AG08395 (cell line): ENCODE measurements around the gene RGS7BP.
A peak's percentile ranks its signal among the peaks of the same experiment; 100 is the strongest.

Experiments used
- DNase-seq: peaks from one replicate; pipeline ENCODE4 v3.0.0; 2012; ENCODE audit warnings: mixed read lengths, low spot score

Gene RGS7BP

DNA sequence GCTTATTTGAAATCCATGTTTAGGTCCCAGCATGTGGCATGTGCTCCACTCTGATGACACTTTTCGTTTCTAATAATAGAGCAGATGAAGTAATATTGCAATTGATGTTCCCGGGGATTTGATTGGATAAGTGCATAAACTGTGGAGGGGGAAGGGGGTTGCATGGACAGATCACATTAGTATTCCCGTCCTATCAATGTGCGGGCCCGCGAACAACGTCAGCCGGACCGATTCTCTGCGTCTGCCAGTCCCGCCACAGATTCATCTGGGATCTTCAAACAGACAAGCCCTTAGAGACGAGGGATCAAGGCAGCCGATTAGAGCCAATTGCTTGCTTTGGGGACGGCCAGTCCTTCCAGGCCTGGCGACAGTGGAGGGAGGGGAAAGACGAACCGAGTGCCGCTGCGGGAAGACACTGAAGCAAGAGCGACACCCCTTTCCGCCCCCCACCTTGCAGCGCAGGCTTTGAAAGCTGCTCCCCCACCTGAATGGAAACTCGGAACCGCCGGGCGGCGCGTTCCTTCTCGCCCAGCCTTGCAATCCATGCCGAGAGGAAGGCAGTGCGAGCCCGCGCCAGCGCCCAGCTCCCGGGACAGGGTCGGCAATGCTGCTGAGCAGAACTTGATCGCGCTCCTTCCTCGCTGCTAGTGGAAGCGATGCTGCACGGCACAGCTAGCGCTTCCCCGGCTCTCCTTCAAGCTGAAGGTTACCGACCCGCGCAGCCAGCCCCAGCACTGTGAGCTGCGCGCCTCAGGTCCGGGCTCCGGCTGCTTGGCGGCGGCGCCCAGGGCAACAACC is at the start of gene RGS7BP:
Gene RGS7BP (plus strand): TSS at position 247 of the 798 bp plus-strand sequence. CDS start 610 bp downstream, outside the sequence.
- DNase-seq: peak; percentile 4

DNA sequence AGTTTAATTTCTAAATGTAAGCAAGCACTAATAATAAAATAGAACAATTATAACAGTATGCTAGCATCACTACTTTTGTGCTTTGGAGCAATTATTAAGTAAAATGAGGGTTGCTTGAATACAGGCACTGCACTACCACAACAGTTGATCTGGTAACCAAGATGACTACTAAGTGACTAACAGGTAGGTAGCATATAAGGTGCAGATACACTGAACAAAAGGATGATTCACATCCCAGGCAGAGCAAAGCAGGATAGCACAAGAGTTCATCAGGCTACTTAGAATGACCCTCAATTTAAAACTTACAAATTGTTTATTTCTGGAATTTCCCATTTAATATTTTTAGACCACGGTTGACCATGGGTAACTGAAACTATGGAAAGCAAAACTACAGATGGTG is 48.0 kb upstream of the RGS7BP start:
- no peak for DNase-seq

DNA sequence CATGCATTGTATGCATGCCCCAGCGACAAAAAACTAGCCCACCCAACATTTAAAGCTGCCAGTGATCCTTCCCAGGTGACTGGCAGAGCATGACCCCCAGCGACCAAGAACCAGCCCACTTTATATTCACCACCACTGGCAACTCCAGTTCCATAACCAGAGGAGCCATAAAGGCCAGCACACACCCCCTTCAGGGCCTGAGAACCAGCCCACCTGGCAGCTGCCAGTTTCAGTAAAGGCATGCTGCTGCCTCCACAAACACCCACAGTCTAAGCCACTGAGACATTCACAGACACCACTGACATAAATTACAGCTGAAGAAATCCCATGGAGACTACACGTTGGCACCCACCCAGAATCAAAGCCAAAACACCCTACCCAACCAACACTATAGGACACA is 46.9 kb upstream of the RGS7BP start:
- DNase-seq: no peak

DNA sequence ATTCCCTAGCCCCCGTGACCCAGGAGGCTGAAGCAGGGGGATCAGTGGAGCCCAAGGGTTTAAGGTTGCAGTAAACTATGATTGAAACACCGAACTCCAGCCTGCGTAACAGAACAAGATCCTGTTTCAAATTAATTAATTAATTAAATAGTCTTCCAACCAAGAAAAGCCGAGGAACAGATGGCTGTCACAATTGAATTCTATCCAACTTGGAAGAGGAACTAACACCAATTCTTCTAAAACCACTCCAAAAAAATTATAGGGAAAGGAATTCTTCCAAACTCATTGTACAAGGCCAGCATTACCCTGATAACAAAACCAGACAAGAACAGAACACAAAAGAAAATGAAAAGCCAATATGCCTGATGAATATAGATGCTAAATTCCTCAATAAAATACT is 43.4 kb upstream of the RGS7BP start:
- no peak for DNase-seq

DNA sequence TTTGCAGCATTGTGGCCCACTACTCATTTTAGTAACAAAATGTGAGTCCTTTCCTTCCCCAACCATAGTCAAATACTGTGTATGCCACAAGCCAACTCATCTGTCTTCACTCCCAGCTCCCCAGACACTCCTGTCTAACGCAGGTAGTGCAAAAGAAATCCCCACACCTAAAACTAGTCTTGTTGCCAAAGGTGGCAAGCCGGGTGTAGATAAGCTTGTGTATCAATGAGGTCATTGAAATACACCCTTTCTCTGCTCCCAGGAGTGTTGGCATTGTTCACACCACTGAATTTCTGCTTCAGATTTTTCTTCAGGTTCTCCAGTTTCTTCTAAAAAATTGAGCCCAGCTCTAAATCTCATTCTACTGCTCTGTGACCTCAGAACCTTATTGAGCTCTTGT is 19.7 kb upstream of the RGS7BP start:
- DNase-seq: no peak

DNA sequence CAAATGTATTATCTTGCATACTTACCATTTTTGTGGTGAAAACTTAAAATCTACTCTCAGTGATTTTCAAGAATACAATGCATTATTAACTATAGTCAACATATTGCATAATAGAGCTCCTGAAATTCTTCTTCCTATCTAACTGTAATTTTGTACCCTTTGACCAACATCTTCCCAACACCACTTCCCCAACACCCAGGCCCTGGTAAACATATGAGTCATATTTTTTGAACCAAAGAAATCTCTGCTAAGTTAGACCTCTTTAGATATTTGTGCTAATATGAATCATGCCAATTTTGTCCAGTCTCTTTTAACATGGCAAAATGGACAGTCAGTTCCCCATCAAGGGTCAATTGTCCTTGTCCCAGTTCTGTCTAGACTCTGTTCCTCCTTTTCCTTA is 18.5 kb upstream of the RGS7BP start:
- no peak for DNase-seq

DNA sequence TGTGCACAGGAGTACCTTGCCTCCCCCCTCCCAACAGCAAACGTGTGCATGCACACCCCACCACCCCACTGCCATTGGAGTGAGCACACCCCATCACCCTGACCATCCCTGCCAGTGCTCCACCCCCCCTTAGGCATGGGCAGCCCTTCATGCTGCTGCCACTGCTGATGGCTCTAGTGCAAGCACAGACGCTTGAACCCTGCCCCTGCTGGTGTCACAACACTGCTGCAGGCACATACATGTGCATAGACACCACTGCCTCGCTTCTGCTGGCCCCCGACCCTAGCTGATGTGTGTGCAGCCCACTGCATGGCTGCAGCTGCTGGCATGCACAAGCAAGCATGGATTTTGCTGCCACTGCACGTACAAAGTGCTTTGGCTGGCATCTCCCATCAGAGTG is 16.0 kb upstream of the RGS7BP start:
- no peak for DNase-seq

DNA sequence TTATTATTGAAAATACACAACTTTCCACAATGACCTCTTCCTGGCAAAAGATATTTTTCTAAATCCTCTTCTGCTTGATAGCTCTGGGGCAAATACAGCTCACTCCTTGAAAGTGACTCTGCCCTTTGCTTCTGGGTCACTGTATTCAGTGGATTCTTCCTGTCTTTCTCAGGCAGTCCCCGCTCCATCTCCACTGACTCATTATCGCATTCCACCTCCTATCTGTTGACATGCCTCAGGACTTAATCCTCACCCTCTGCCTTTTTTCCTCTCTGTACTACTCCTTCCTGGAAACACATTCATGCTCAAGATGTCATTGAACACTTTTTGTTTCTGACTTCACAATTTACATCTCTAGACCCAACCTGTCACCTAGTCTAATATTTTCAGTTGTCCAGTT is 8.4 kb upstream of the RGS7BP start:
- peak; percentile 5 for DNase-seq

DNA sequence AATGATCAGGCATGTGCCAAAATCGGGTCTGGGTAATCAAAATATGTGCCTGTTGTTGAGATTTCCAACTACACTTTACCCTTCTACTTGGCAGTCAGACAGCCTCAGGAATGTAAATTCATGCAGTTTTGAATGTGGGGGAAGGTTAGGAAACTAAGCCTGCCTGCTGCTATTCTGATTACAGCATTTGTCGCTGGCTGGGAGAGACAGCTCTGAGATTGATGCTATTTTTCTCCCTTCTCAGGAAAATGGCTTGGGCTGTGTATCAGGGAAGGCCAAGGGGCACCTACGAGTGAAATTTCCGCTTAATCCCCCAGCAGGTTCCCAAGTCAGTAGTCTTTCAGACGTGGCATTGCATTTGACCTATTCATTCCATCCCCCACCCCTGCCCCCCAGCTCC is 3.6 kb upstream of the RGS7BP start:
- DNase-seq: no peak

DNA sequence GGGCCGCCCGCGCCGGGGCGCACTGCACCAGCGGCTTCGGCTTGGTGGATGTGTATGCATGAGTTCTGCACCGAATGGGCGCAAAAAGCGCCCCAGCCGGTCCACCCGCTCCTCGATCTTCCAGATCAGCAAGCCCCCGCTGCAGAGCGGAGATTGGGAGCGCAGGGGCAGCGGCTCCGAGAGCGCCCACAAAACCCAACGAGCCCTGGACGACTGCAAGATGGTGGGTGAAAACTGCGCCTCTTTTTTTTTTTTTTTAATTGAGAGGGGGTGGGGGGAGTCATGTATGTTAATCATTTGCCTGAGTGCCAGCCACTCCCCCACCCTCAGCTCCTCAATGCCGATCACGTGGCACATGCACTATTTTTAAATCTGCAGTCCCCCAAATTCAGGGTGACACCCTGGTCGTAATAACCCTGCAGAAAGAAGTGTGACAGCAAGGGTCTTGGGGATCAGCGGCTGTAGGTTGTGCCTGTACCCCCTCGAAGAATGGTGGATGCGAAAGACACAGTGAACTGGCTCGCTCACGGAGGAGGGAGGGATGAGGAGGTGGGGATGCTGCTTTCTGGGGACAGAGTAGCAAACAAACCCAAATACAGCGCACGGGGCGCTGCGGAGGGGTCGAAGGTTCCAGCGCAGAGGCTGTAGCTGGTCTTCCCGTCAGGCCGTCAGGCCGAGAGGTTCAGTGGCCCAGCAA is 900 bp downstream of the RGS7BP start:
- no peak for DNase-seq

DNA sequence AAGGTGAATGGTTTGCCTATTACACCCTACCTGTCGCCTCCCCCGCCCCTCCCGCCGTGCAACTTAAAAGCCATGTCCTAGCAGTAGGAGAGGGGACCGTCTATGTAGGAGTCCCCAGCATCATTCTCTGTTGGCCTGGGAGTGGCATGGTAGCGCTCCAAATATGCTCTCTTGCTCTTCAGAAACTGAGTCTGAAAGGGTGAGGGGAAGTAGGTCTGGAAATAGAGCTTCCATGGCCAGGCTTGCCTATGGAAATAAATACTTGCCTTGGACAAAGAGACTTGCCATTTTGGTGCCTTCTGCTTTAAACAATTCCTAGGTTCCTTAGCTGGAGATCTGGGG is 1.4 kb downstream of the RGS7BP start:
- no peak for DNase-seq

DNA sequence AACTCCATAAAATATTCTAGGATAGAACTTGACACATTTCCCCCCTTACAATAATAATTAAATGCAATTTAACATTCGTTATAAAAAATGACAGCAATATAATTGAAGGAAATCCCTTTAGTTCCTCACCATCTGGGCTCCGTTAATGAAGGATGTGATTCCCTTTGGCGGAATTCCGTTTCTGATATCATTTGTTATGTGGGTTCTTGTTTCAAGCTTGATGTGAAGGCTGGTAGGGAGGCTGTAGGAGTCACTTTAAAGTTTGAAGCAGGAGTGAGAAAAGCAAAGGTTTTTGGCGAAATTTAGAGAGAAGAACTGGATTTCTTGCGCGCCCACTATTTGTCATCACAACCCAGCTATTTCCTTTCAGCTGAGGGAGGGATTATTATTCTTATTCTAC is 4.0 kb downstream of the RGS7BP start:
- no peak for DNase-seq

DNA sequence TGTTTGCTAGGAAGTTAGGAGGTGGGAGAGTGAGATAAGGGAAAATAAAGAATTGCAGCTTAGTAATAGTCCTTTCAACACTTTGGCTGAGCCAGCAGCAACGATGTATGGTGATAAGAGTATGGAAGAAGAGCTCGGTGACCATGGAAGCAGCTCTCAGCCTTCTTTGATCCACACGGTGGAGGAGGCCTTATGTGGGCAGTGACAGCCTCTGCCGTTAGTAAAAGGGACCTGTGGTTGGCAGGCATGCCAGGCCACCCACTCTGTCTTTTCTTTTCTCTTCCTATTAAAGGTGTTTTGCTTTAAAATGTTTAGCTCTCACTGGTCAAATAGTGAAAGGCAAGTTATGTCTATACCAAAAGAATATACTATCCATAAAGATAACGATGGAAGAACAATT is 7.7 kb downstream of the RGS7BP start:
- no peak for DNase-seq

DNA sequence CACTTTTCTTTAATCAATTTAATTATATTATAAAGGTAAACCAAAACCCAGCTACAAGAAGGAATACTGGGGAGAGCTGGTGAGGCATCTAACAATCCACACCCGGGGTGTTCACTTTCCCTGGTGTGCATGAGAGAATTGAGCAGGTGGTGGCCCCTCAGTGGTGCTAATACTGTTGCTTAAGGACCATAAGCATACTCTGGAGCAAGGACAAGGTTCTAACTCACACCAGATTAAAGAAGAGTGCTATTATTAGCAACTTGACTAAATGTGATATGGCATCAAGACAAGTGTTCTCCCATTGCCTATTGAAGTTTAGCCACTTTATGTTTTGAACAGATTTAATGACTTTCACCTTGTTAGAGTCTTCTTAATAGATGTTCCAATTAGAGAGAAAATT is 8.8 kb downstream of the RGS7BP start:
- DNase-seq: no peak

DNA sequence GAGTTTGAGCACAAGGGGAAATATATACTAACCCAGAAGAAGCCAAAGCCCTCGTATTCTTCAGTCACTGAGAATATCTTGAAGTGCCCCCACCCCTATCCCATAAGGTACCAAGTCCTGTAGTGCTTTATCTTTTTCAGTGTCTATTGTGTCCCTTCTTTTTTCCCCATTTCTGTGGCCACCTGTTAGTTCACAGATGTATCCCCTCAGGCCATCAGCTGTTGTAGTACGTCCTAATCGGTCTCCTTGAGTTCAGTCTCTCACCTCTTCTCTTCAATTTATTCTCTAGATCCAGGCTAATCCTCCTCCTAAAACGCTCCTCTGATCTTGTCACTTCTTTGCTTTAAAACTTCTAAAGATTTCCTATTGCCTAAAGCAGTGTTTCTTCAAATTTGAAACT is 10.4 kb downstream of the RGS7BP start:
- no peak for DNase-seq

DNA sequence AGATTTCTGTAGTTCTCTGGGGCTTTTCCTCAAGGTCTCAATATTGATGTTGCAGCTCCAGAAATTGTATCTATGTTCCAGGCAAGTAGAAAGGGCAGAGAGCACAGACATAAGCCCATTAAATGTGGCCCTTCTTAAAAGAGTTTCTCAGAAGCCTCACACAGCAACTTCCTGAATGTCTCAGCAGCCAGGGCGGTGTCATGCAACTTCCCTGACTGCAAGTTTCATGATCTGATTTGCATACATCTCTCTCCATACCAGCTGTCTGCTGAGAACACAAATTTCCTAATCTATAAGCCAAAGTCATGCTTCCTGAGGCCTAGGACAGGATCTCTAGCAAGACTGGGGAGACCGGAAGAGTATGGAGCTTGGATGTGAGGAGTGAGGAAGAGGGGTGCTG is 13.0 kb downstream of the RGS7BP start:
- DNase-seq: no peak

DNA sequence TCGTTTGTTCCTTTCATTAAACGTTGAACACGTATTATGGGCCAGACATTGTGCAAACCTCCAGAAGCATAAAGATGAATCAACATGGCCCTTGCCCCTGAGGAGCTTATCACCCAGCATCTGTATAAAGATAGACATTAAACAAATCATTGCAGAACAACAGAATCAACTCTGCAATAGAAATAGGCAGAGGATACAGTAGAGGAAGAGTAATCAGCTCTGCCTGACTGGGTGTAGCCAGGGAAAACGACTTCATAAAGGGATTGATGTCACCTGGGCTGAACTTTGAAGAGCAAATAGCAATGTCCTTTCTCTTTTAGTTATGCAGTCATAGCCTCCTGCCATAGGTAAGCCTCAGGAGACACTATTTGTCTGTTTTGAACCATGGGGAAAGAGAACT is 13.4 kb downstream of the RGS7BP start:
- no peak for DNase-seq

DNA sequence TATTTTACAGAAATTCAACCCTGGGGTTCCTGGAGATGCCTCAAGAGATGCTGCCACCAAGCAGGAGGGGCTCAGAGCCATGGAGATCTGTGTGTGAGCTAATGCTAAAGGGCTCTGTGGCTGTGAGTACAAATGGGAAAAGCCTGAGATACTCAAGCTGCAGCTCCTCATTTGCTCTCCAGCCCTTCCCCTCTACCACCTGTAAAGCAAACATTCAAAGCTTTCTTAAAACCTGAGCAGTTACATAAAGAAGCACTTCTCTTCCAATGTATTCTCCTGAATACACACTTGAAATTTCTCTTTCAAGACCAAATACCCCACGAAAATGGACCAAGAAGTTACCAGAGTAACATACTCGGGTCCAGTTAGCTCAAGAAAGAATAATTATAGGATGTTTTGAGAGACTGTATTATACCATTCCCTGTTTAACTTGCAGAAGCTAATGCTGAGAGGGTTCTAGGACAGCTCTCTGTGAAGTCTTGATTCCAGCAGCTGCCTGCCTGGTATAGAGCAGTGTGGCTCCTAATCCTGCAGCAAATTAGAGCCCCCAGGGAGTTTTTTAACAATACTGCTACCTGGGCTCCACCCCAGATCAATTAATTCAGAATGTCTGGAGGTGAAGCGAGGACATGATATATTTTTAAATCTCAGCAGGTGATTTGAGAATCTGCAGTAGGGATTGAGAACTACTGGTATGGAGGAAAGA is 21.1 kb downstream of the RGS7BP start:
- DNase-seq: no peak

DNA sequence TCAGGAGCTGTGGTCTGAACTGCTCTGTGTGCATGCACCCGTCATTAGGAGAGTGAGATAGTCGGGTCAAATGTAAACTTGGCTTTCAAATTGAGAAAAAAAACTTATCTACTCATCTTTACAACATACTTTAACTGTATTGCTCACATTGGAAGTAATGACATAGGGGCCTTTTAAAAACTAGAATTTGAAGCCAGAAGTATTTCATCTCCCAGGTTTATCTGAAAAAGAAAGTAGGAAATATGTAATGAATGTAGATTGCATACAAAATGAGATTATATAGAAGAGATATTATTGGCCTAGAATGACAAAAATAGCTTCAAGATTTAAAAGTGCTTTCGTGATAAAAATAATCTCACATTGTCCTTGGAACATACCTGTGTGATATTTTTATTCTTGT is 24.3 kb downstream of the RGS7BP start:
- DNase-seq: no peak

DNA sequence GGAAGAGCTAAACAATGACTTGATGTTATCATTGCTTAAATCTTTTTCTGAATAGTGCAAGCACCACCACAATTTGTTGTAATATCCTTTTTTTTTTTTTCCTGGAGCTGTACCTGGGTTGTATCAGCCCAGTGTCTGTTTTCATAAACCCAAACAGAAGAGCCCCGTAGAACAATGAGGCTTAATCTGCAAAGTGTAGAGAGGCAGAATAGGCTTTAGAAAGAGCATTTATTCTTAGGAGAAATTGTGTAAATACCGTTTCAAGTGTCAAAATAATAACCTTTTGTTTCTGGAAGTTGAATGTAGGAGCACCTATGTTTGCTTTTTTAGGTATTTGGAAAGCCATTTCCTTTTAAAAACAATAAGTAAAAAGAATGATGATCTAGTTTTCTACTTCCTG is 26.4 kb downstream of the RGS7BP start:
- no peak for DNase-seq

DNA sequence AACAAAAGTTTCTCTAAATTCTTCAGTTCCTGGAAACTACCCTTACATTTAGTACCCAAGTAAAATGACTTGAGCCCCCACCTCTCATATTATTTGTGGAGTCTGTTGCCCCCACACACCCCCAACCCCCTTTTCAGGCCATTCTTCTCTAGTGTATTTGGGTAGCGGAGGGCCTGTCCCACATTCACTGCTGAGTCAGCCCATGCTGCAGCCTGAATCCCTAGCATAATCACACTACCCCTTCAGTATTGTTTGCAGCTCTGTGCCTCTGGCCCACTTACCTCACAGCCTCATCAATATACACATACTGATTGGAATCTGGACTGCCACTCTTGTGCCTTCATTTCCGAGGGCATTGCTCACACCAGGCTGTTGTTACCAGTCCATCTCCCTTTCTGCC is 26.8 kb downstream of the RGS7BP start:
- DNase-seq: no peak

DNA sequence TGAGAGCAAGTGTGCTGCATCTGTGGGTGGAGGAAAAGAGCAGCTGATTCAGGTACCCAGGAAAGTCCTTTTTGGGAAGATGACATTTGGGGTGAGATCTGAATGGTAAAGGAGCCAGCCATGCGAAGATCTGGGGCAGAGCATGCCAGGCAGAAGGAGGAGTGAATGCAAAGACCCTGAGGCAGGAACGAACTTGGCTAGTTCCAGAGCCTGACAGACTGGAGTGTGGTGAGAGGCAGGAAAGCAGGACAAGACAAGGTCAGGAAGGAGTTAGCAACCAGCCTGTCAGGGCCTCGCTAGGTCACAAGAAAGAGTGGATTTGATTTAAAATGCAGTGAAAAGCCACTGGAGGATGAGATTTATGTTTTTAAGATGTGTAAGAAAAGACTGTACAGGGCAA is 28.2 kb downstream of the RGS7BP start:
- no peak for DNase-seq

DNA sequence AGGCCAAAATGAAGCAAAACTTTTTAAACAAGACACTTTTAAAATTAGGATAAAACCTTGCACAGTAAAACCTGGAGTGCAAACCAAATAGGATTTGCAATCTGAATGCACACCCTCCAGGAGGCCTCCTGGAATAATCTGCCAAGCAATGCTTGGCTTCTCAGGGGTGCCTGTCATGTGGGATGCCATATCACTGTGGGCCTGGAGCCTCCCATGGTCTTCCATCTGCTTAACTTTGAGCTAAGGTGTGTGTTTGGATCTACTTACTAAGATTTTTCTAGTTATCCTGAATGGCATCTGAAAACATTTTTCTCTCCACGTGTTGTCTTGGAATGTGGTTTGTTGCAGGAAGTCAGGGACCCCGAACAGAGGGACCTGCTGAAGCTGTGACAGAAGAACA is 52.1 kb downstream of the RGS7BP start:
- DNase-seq: no peak
